HG03066 (cell line): ENCODE data around the gene GOLGA8K.
"Not testable (repeated sequence)": the region's sequence is repeated elsewhere in the genome, so short reads cannot be mapped to it uniquely, and the experiment has no call there.

Experiments
- ATAC-seq: cut with Tn5 transposase; IDR thresholded peaks from one replicate; pipeline ENCODE4 v1.9.1; 2021; ENCODE audit warnings: low read depth; ENCODE audit not compliant: unreplicated experiment

GOLGA8K gene

DNA sequence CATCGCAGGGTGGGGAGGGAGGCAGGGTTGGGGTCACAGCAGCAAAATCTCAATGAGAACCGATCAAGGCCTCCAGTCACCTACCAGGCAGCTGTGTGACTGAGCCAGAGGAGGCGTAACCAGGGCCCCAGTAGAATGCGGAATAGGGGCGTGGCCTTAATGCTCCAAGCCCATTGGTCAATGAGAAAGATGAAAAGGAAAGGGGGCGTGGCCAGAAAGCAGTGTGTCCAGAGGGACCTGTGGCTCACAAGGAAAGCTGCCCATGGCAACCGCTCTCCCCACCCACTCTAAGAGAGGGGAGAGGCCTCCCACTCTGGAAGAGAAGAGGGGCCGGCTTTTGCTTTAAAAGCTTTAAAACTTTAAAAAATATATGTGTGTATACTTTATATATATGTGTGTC, at the start of gene GOLGA8K:
Gene GOLGA8K, minus strand, starts transcription at position 101 of the 400 bp plus-strand sequence. Its CDS starts 98 bp downstream, at position 3.
- ATAC-seq: not testable (repeated sequence)

DNA sequence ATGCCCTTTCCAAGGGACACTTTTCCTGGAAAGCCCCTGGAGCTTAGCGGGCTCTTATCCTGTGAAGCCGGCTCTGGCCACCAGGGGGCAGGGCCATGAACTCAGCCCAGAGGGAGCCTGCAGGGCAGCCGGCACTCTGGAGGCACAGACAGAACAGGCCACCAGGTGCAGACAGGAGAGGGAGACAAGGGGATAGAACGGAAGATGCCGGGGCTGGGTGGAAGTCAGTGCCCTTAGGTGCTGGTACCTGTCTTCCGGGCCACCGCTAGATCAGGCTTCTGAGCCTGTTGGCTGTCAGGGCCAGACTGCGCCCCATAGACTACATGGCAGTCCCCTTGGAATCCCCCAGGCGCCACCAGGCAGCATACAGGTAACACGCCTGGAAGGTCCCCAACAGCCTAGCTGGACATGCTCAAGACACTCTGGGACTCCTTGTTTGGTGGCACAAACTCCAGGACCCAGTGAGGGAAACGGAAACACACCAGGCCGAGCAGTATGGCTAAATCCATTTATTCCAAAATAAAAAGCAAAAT, 37.4 kb upstream of the GOLGA8K start:
- ATAC-seq: not testable (repeated sequence)

DNA sequence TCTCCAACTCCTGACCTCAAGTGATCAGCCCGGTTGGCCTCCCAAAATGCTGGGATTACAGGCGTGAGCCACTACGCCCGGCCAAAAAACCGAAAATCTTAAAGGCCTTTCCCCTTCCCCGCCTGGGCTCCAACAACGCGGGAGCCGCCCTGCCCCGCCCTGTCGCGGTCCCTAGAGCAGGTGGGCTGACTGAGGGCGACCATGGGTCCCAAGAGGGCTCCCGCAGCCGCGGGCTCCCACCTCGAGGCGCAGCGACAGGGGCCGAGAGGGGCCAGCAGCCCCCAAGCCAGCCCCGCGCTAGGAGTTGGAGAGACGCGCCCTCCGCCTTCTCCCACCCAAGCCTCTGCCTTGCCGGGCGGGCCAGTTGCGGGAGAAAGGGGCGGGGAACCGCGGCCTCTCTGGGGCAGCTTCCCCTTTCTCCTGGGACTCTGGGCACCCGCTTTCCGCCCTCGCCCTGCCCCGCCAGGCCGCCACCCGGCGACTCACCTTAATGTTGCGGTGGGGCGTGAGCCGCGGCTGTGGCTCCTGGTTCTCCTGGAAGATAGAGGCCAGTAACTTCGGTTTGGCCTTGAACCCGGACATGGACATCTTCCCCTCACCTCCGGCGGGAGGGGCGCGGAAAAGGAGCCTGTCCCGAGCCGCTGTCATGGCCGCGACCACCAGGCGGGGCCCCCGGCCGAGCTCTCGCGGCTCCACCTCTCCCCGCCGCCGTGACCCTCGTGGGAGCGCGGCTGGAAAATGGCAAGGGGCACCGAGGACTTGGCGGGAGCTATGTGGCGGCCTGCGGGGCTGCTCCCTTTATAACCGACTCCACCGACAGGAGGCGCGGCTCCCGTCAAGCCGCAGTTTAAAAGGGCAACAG, 31.2 kb upstream of the GOLGA8K start:
- ATAC-seq: not testable (repeated sequence)

GRCh38 chr15:32427635-32428034, 24.5 kb upstream of the GOLGA8K start:
- ATAC-seq: not testable (repeated sequence)

GRCh38 chr15:32426511-32426910, 23.4 kb upstream of the GOLGA8K start:
- not testable (repeated sequence) for ATAC-seq

GRCh38 chr15:32407903-32408302, 4.8 kb upstream of the GOLGA8K start:
- ATAC-seq: not testable (repeated sequence)

GRCh38 chr15:32396522-32396921, 6.6 kb downstream of the GOLGA8K start:
- ATAC-seq: not testable (repeated sequence)

DNA sequence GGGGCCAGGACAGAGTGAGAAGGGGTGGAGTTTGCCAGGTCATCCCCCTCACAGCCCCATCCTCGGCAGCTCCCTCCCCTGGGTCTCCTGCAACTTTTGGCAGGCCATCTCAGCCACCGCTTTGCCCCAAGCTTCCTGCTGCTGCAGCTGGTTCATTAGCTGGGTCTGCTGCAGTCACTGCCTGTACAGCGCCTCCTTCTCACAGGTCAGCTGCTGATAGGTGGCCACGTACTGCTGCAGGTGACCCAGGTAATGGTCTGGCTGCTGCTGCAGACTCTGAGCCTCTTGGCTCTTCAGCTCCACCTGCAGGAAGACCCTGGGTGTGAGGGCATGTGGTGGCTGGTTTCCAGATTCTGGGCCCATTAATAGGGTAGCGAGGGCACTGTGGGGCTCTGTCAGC, 8.3 kb downstream of the GOLGA8K start:
- not testable (repeated sequence) for ATAC-seq

DNA sequence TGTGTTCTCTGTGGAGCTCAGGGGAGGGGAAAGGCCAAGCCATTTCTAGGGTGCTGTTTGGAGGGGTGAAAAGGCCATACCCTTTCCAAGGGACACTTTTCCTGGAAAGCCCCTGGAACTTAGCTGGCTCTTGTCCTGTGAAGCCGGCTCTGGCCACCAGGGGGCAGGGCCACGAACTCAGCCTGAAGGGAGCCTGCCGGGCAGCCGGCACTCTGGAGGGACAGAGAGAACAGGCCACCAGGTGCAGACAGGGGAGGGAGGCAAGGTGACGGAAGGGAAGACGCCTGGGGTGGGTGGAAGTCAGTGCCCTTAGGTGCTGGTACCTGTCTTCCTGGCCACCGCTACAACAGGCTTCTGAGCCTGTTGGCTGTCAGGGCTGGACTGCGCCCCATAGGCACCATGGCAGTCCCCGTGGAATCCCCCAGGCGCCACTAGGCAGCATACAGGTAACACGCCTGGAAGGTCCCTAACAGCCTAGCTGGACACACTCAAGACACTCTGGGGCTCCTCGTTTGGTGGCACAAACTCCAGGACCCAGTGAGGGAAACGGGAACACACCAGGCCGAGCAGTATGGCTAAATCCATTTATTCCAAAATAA, 14.9 kb downstream of the GOLGA8K start:
- ATAC-seq: not testable (repeated sequence)

DNA sequence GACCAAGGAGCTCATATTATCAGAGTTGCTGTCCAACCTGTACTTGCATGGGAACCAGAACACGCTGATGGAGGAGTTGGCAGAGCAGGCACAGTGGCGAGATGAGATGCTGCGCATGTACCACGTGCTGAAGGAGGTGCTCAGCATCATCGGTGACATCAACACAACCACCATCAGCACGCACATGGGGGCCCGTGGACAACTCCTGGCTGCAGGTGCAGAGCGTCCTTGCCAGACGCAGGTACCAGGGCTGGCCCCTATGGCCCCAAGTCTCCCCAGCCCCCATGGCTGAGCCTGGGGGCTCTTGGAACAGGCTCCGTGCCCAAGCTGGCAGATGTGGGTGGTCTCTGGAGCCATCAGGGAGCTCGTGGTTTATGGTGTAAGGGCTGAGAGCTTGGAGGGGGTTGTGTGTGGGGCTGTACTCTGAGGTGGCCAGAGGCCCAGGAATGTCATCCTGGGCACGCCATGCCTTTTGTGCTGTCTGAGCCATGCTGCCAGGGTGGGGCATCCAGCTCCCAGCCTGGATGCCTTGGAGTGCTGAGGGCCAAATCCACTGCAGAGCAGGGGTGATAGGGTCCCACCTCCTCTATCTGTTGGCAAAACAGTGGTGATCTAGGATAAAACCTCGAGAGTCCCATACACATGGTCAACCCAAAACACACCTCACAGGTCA, 17.1 kb downstream of the GOLGA8K start:
- ATAC-seq: not testable (repeated sequence)

DNA sequence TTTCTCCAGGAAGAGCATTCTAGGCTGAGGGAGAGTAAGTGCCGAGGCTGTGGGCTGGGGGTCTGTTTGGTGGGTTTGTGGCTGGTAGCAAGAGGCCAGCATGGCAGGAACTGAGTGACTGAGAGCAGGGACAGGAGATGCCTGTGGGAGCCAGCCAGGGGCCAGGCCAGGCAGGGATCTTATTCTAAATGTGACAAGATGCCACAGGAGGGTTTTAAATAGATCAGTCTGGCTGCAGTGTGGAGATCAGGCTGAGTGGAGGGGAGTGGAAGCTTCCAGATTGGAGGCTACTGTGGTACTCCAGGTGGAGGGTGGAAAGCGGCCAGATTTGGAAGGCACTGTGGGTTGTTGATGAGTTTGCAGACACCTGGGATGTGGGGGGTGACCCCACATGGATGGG, 28.9 kb downstream of the GOLGA8K start:
- not testable (repeated sequence) for ATAC-seq

GRCh38 chr15:32373707-32374106, 29.4 kb downstream of the GOLGA8K start:
- not testable (repeated sequence) for ATAC-seq

DNA sequence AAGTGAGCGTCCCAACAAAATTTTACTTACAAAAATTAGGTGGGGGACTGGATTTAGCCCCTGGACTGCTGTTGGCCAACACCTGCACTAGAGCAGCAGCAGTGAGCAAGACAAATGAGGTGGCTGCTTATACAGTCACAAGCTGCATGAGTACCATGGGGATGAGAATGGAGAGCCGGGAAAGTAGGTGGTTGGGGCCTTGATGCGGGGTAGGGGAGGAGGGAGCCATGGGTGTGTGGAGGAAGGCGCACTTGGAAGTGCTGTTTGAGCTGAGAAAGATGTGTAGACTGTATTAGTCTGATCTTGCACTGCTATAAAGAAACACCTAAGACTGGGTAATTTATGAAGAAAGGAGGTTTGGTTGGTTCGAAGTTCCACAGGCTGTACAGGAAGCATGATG, 31.0 kb downstream of the GOLGA8K start:
- ATAC-seq: not testable (repeated sequence)

GRCh38 chr15:32370526-32370925, 32.6 kb downstream of the GOLGA8K start:
- ATAC-seq: not testable (repeated sequence)

DNA sequence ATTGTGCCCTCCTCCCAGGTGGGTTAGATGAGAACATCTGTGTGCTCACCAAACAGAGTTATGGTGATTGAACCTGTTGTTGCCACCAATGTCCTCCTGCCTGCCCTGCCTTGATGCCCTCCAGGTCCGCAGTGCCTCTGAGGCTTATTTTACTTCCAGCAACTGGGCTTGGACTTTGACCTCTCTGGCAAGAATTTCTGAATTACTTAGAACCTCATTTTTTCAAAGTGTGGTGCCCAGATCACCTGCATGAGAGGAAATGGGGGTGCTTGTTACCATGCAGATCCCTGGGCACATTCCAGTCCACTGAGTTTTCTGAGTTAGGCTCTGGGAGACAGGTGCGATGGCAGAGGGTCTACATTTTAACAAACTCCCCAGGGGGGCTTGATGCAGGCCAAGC, 33.0 kb downstream of the GOLGA8K start:
- not testable (repeated sequence) for ATAC-seq

DNA sequence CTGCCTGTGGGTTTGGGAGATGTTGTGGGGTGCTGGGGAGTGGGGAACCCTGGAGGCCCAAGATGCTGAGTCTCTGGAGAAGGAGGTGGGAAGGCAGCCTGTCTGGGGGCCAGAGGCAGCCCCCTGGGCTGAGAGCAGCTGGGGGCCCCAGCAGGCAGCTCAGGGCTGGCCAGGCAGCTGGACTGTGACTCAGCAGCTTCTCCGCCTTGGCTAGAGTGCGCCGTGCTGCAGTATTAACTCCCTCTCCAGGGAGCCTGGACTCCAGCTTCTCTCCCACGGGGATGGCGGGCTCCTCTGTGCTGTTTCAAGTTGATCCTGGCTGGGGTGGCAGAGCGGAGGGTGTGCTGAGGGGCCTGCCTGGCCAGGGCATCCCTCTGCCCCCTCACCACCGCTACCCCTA, 36.6 kb downstream of the GOLGA8K start:
- ATAC-seq: not testable (repeated sequence)

DNA sequence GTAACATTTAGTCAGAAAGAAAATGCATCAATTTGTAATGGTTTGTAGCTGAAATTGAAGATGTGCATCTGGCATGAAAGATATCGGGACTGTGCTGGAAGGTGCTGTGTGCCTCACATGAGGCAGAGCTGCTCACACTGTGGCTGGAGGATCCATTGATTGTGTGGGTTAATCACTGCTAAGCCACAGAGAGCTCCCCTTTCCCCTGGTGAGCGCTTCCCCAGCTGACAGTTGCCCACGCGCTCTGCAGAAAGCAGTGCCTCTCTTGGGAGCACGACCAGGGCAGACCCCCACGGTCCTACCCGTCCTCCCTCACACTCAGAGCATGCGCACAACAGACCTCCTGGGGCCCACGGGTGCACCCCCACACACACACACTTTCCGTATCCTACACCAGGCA, 37.1 kb downstream of the GOLGA8K start:
- not testable (repeated sequence) for ATAC-seq

DNA sequence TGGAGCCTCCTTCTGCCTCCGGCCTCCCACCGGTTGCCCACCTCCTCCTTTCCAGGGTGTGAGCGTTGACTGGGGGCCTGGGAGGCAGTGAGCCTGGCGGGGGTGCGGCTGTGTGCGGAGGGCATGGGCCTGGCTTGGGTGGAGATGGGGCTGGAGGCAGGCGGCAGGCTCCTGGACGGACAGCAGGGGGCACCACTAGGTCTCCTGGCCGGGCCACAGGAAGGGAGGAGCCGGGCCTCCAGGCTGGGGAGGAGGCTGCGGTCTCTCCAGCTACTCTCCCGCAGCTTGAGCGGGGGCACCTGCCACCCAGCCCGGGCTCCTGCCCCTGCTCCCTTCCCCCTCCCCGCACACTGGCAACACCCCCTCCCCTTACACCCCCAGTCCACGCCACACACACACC, 38.1 kb downstream of the GOLGA8K start:
- ATAC-seq: not testable (repeated sequence)

GRCh38 chr15:32363449-32363848, 39.6 kb downstream of the GOLGA8K start:
- ATAC-seq: not testable (repeated sequence)

GRCh38 chr15:32361662-32362061, 41.4 kb downstream of the GOLGA8K start:
- not testable (repeated sequence) for ATAC-seq

GRCh38 chr15:32358462-32358861, 44.6 kb downstream of the GOLGA8K start:
- ATAC-seq: not testable (repeated sequence)
